ENCODE data around the gene IRF2. TPM values are rescaled to one million over a fixed set of nuclear protein-coding genes. Genes with fewer than 3 reads are reported as not detected.
"Not testable (repeated sequence)": the region's sequence is repeated elsewhere in the genome, so short reads cannot be mapped to it uniquely, and the experiment has no call there.

IRF2 gene
- total RNA-seq, 2 donors from 2014 or later, result 25.1 to 29.4 TPM

- no peak for DNase-seq (ENCODE audit: low spot score)
- intact Hi-C loops (cut with DNase I), result no loop called here
These were observed 126.8 kb downstream of the IRF2 start for GRCh38 chr4:184347251-184348239.

- DNase-seq (ENCODE audit: low spot score), result no peak
- intact Hi-C loops (cut with DNase I), result no loop called here
These were observed 127.7 kb downstream of the IRF2 start for GRCh38 chr4:184346682-184347081.

- DNase-seq (ENCODE audit: low spot score); intact Hi-C loops (cut with DNase I): not testable (repeated sequence)
These were observed 128.1 kb downstream of the IRF2 start for GRCh38 chr4:184346273-184346672.

GRCh38 chr4:184345573-184345922 lies 128.8 kb downstream of the IRF2 start:
- DNase-seq (ENCODE audit: low spot score), result no peak
- intact Hi-C loops (cut with DNase I), result loop anchor here in 1 of 2 donors (1.0 kb wide), 1 partner anchor 19 kb away; no protein-coding TSS in a partner anchor

- intact Hi-C loops (cut with DNase I), result loop anchor here in 1 of 2 donors (1.0 kb wide), 1 partner anchor 19 kb away; no protein-coding TSS in a partner anchor
- no peak for DNase-seq (ENCODE audit: low spot score)
These were observed 129.3 kb downstream of the IRF2 start for GRCh38 chr4:184344899-184345572.

GRCh38 chr4:184344435-184344834 lies 129.9 kb downstream of the IRF2 start:
- no peak for DNase-seq (ENCODE audit: low spot score)
- intact Hi-C loops (cut with DNase I), result no loop called here

GRCh38 chr4:184343502-184344177 lies 130.7 kb downstream of the IRF2 start:
- intact Hi-C loops (cut with DNase I), result no loop called here
- DNase-seq (ENCODE audit: low spot score), result no peak

GRCh38 chr4:184342857-184343237 lies 131.5 kb downstream of the IRF2 start:
- intact Hi-C loops (cut with DNase I), result not testable (repeated sequence)

GRCh38 chr4:184342167-184342856 lies 132.0 kb downstream of the IRF2 start:
- no peak for DNase-seq (ENCODE audit: low spot score)
- intact Hi-C loops (cut with DNase I), result no loop called here

More at GRCh38 chr4:184342857-184343237, 131.5 kb downstream of the IRF2 start:
- DNase-seq (ENCODE audit: low spot score), result not testable (repeated sequence)

- DNase-seq (ENCODE audit: low spot score), result not testable (repeated sequence)
- intact Hi-C loops (cut with DNase I), result loop anchor here in 1 of 2 donors (2.0 kb wide), 1 partner anchor 75 kb away; no protein-coding TSS in a partner anchor
These were observed 134.8 kb downstream of the IRF2 start for GRCh38 chr4:184339398-184340193.

GRCh38 chr4:184337907-184338306 lies 136.4 kb downstream of the IRF2 start:
- no peak for DNase-seq (ENCODE audit: low spot score)

More at GRCh38 chr4:184337907-184338306, 136.4 kb downstream of the IRF2 start:
- intact Hi-C loops (cut with DNase I), result loop anchor here in 1 of 2 donors (2.0 kb wide), 1 partner anchor 77 kb away; no protein-coding TSS in a partner anchor

Other genes with a start within 250 kb of the IRF2 start
- gene CASP3, start 174.9 kb upstream of the IRF2 start, total RNA-seq, result 10 to 100 TPM; 16.8 to 17.1 TPM
- 10 to 100 TPM; 18.1 to 18.8 TPM for gene PRIMPOL, start 175.2 kb upstream of the IRF2 start, total RNA-seq

Measured in posterior vena cava (tissue), 2 donors.